HG03196 (cell line): ENCODE data around the gene BTLA.
"Not testable (repeated sequence)": the region's sequence is repeated elsewhere in the genome, so short reads cannot be mapped to it uniquely, and the experiment has no call there.

Source experiments
- ATAC-seq: cut with Tn5 transposase; IDR thresholded peaks from one replicate; pipeline ENCODE4 v1.9.1; 2021; ENCODE audit not compliant: unreplicated experiment

Gene BTLA

DNA sequence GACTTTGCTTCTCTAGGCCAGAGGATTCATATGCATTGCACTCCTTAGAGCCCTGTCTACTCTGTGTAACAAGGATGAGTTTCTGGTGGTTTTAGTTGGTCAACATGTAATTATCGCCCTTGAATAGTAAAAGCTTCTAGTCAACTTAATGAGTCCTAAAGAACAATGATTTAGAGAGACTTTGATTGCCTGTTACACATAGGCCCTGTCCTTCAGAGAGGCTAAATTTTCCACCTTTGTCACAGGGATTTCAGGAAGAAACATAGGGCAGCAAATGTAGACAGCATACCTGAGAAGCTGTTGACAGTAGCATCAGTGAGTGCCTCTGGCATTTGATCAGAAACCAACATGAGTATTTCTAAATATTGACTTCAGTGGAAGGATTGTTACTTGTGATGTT is 7.1 kb downstream of the BTLA start:
- ATAC-seq, result no peak

DNA sequence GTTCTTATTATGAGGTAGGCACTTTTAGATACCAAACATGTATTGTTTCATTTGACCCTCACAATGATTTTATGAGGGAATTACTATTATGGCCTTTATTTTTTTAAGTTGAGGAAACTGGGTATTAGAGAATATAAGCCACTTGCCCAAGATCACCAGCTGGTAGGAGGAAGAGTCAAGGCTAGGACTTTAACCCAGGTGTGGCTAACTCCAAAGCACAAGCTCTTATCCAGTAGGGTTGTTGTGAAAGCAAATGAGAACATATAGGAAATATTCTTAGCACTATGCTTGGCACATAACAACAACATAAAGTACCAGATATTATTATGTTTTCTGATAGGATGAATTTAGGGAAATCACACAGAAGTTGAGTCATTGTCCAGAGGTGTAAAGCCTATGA is 7.9 kb downstream of the BTLA start:
- ATAC-seq, result no peak

DNA sequence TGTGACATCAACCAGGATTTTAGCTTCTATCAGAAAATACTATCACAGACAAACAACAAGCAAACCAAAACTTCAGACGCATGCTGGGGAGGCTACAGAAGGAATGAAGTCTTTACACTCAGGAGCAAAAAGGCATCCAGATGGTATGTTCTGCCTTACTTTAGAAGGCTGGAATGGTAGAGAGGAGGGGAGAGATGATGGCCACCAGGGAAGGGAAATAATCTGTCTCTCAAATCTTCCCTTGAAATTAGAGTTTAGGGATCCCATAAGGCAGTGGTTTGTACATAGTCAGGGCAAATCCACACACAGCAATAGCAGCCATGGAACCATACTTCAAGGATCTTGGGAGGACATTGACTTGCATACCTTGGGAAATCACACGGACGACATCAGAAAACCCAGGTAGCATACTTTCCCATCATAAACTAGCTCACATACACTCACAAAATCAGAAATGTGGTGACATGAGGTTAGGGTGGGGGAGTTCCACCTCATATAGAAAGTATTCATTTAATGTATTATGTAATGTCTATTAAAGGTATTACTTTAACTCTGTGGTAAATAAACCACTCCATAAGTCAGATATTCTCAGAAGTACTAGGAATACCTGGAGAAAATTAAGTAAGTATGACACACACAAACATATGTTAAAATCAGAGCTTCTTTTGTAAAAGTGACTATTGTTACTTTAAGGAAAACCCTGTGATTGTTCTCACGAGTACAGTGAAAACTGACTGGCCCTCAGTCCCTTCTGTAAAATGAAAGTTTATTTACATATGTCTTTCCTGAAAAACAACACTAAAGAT is 9.4 kb downstream of the BTLA start:
- peak; percentile 50 for ATAC-seq

DNA sequence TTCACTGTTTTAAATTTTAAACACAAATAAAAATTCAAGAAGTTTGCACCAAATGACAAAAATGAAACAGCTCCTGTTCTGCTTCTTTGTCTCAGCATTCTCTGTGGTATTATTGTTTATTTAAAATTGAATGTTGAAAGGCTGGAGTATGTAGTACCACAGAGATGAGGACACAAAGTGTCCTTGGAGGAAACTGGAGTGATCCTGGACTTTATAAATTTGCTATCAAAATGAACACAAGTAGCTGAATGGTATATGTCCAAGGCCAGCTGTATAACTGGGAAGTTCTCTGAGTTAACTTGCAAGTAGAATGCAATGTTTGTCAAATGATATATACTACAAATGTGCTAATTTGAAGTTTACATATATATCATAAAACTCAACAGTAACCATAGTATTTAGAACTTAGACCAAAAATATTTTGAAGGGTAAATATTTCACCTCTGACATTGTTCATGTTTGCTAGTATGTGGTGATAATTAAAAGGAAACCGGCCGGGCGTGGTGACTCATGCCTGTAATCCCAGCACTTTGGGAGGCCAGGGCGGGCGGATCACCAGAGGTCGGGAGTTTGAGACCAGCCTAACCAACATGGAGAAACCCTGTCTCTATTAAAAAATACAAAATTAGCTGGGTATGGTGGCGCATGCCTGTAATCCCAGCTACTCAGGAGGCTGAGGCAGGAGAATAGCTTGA is 12.3 kb downstream of the BTLA start:
- no peak for ATAC-seq

DNA sequence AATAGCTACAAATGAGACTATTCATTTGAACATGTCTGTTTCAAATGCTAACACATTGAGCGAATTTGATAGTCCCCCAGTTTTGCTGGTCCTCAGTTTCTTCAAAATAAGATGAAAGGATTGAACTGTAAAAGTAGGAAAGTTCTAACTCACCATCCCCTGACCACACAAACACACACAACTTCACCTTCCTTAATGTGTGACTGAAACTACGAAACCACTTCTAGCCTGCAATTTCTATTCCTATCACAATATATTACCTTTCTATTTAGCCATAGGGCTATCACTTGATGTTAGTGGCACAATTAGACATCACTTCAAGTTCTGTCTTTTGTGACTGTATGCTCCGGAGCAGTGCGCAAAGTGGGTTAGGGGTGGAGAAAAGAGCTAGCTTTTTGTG is 14.9 kb downstream of the BTLA start:
- no peak for ATAC-seq

DNA sequence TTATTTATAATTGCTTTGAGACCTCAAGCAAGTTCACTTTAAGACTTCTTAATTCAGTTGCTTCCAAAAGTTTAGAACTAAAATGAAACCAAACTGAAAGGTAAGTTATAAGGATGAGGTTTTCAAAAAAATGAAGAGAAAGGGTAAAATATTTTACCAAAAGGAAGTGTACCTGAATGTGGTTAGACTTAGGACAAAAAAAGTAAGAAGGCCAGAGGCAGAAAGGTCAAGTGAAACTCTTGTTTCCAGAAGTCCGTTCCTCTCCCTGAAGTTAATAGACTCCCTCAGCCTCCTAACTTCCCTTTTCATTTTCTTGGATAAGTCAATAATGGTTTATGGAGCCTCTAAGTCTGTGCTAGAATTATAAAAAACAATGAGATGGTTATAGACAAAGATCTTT is 16.6 kb downstream of the BTLA start:
- ATAC-seq, result no peak

DNA sequence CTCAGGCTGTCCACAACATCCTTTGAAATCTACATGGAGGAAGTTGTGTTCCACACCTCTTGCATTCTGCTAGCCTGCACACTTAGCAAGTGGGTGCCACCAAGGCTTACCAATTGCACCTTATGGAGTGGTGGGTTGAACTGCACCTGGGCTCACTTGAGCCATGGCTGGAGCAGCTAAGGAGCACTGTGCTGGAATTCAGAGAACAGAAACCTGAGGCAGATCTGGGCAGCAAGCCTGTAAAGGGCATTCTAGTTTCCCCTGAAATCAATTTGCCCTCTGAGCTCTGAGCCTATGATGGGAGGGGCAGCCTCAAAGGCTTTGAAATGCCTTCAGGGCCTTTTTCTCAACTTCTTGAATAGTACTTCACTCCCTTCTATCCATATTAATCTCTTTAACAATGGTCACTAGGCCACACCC is 18.0 kb downstream of the BTLA start:
- no peak for ATAC-seq

DNA sequence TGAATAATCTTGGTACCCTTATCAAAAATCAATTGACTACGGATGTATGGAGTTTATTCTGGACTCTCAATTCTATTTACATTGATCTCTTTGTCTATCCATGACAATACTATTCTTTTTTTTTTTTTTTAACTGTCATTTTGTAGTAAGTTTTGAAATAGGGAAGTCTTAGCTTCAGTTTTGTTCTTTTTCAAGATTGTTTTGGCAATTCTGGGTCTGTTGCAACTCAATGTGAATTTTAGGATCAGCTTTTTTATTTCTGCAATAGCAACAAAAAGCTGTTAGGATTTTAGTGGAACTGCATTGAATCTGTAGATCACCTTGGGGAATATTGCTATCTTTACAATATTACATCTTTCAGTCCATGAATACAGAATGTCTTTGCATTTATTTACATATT is 21.4 kb downstream of the BTLA start:
- ATAC-seq, result no peak

DNA sequence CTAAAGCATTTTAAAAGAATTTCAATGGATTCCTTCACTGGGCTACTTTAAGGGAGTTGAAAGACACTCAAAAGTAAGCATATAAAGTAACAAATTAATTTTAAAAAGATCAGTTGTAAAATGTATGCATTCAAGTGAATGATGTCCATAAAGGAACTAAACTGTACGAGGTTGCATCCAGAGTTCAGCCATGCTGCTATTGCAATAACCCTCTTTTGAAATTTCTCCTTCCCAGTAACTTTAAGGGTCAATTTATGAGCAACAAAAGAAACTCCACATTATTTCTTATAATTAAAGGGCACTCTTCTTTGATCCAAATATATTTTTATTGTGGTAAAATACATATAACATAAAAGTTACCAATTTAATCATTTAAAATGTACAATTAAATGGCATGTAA is 22.9 kb downstream of the BTLA start:
- ATAC-seq, result no peak

DNA sequence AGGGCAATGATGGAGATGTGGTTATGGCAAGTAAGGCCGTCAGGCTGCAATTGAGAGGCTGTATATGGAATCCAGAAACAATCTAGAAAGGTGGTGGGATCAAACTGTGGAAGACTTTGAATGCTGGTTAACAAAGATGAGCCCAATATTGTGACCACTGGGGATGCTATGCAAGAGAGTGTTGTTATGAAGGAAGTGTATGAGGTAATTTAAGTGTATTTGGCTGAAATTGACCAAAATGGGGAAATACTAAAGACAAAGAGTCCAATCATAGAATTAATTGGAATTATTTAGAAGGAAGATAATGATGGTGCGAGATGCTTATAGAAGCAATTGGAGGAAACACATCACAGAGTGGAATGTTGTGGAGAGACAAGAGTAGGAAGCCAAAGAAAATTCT is 24.5 kb downstream of the BTLA start:
- no peak for ATAC-seq

DNA sequence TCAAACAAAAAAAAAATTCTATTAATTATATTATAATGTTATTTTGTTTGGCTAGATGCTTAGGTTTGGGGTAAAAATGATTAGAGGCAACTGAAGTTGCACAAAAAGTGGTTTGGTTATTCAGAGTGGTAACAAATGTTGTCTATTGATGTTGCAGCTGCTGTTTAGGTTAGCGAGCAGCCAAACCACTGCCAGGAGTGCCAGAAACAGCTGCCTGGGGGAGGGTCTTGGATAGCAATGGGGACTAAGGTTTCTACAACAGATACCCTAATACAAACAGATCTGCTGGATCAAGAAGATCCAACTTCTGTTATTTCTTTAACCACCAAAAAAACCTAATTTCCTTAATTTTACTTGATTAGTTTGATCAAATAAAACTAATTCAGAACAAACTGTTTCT is 26.6 kb downstream of the BTLA start:
- no peak for ATAC-seq

DNA sequence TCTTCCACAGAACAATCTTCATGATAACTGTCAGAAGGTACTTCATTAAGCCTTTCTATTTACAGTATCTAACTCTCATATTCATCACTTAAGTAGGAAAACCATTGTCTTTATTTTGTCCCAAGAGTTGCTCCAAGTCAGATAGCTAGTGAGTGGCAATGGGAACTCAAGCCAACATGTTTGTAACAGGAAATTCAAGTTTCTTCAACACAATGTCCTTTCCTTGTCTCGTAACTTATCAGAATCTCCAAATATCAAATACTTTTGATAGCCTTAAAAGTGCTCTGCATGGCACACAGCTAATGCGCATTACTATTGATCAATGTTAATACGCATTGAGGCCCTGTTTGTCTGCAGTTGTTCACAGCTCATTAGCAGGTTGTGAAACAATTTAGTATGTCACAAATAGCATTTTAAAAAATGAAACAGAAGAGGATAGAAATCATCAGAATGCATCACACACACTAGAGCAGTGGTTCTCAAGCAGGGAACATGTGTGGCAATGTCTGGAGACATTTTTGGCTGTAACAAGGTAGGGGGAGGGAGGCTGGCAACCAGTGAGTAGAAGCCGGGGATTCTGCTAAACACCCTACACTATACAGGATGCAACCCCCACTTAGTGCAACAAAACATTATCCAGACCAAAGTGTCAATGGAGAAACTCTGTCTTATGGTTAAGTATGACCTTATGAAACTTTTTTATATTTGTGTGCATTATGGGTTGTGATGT is 27.5 kb downstream of the BTLA start:
- no peak for ATAC-seq

DNA sequence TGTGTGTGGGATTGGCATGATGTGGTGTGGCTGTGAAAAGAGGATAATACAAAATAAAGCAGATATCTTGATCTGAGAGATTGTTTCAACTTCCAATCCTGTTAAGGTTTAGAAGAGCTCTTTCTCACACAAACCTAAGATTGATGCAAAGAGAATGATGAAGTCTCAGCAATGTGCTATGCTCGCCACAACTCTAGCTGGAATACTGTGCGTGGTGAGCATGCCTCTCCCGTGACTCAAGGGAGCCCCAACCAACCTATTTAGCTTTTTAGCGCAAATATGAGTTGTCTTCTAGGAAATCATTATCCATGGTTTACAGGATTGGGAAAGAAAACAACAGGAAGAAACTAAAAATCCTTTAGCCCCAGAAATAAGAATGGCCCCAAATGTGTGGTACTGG is 28.5 kb downstream of the BTLA start:
- ATAC-seq, result no peak

DNA sequence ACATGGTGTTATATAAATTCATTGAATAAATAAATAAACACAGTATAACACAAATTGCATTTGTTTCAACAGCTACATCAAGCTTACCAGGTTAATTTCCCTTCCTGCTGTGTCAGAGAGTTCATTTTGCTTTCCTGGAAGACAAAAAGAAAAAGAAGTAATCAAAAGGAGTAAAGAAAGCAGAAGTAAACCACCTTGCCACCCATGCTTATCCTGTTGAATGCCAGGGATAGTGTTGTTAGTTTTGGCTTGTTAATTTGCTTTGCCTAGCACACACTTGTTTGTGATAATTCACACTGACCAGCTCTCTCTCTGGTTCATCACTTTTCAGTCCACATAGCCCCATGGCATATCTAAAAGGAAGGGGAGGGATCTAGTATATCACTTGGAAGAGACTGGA is 29.6 kb downstream of the BTLA start:
- ATAC-seq, result no peak

DNA sequence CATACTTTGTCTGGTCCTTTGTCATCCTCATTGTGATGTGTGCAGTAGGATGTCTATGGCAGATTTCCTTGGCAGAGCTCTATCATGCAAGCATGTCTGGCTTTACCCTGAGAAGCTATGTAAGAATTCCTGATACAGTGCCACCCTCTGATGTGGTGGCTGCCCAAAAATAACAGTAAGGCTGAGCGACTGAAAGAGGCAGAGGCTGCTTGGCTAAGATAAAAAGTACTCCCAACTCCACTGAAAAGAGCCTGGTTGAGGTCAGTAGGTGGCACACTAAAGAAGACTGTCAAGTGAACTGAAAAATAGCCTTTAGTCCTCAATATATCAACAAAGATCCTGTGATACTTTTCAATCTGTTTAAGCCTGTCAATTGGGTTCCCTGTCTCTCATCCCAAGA is 31.7 kb downstream of the BTLA start:
- ATAC-seq, result no peak

DNA sequence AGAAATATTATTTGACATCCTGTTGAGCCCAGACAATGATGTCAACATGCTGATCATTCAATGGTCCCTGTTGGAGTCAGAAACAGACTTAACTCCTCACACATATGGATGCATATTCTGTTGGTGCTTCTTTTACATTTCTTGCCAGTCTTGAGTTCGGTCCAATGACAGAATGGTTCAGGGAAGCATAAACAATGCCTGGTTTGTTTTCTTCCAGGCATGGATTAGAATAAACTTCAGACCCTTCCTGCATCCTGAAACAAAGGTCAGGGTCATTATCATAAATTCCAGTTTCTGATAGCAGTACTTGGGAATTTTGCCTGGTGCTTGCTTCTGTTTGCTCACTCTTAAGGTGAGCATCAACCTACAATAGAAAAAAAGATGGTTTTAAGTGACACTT is 33.3 kb downstream of the BTLA start:
- ATAC-seq, result no peak

DNA sequence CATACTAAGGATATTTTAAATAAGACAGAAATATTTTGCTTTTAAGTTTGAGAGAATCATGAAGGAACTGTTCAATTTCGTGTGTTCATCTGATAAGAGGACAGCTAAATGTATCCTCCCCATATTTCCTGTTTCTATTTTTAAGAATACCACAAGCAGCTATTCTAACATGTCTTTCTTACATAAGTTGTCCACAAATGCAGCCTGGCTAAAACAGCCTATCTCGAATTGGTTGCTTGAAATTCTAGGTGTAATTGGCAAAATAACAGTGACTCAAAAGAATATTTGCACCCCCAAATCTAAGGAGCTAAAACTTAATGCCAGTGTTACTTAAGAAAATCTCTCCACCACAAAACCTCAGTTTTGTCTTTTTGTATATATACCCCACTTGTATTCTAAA is 35.0 kb downstream of the BTLA start:
- ATAC-seq, result no peak

DNA sequence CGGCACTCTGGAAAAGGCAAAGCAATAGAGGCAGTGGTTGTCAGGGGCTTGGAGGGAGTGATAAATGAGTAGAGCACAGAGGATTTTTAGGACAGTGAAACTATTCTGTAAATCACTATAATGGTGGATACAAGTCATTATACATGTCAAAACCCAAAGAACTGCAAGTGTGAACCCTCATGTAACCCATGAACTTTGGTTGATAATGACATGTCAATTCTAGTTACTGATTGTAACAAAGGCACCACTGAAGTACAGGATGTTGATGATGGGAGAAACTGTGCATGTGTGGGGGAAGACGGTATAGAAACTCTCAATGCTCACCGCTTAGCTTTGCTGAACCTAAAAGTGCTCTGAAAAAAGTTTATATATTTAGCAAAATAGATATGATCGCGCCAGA is 36.0 kb downstream of the BTLA start:
- ATAC-seq, result peak; percentile 40

DNA sequence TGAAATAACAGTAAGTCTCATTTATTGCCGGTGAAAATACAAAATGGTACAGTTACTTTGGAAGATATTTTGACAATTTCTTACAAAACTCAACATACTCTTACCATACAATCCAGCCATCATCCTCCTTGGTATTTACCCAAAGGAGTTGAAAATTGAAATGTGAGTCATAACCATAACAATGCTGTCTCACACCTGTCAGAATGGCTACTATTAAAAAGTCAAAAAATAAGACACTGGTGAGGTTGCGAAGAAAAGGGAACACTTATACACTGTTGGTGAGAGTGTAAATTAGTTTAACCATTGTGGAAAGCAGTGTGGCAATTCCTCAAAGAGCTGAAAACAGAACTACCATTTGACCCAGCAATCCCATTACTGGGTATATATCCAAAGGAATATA is 37.5 kb downstream of the BTLA start:
- ATAC-seq, result not testable (repeated sequence)

DNA sequence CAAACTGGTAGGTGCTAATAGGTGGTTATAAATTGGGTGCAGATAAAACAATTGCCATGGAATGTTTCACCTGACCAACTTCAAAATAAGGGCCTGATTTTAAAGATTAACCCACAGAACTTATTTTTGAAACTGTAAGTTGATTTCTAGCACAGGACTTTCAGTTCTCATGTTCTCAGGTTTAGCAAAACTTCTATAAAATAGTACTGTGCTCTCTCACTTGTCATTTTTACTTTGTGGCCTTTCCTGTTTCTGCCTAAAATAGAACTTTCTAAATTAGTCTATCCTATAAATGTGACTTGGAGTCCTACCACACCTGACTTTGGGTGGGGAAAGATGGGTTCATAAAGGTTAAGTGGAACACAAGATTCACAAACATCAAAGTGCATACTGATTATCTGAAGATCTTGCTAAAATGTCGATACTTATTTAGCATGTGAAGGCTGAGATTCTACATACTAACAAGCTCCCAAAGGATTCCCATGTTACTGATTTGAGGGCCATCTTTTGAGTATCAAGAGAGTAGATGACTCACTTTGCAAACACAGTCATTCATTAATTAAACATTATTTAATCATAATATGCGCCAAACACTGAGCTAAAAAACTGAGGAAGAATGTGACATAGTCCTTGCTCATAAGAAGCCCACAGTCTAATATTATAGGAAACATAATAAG is 38.6 kb downstream of the BTLA start:
- ATAC-seq, result peak; percentile 42

DNA sequence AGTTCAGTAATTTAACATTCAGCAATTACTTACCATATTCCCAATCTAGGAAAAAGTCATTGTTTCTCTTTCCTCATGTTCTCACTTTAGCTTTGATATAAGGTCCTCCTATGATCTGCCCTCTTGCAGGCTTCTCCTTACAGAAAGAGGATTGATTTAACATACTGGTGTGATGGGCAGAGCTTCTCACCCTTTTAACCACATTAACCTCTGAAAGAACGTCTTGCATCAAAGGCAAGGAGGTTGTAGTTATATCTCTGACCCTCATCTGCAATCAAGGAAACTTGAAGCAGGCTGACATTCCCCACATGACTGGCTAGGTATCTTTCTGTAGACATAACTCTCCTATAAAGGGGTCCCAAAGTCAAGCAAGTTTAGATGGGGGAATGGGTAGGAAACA is 39.5 kb downstream of the BTLA start:
- peak; percentile 33 for ATAC-seq

DNA sequence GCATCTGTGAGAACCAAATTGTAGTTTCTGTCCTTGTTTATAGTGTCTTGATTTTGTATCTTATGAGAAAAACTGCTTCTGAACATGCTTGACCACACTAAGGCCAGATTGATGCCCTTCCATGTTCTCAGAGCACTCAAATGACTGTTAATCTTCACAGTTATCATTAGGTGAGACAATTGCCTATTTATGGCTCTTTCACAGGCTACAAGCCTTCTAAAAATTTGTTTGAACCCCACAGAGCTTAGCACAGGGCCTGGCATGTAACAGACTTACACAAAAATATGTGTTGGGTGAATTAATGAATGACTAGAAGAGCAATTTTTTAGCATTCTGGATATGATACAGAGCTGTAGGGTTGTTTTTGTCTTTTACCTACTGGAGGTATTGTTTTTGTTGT is 43.1 kb downstream of the BTLA start:
- ATAC-seq, result no peak
